ENCODE data around the gene ELP2.
"Not testable (repeated sequence)": the region's sequence is repeated elsewhere in the genome, so short reads cannot be mapped to it uniquely, and the experiment has no call there.

ELP2 gene

DNA sequence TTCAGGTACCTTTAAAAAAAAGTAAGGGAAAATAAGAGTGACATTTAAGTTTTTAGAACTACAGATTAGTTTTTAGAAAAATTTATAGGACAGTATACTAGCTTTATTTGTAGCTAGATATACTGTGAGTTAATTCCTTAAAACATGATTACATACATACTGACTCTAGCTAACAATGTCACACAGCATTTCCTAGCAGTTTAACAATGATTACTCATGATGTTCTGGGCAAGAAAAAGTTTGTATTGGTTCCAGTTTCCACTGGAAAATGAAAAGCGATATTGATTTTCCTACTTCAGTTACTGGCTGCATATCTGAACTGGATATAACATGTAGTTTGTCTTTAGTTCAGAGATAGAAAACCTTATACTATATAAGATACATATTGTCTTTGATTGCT lies 20.0 kb upstream of the ELP2 start:
- H3K27ac ChIP-seq, result no peak overlapping the region
- no peak for TF ChIP-seq Cebpa-rat (IDR thresholded peaks at IDR 0.05)

GRCh38 chr18:36112302-36112701 lies 17.4 kb upstream of the ELP2 start:
- Histone ChIP-seq H3K4me3 (no peak overlapping the region), H3K4me2 (no peak overlapping the region)

More for the DNA sequence above, 20.0 kb upstream of the ELP2 start:
- Histone ChIP-seq H4K20me1 (no peaks in the 10 kb centered on the region), H3K27me3 (no peaks in the 10 kb centered on the region), H3K9ac (no peak overlapping the region), H3K4me2 (no peak overlapping the region), H3K4me1 (no peaks in the 10 kb centered on the region; a peak in 2 of 20 replicates), H3K36me3 (peaks cover 61 to 81% (median 75%) of the 10 kb centered on the region in 11 experiments), H3K9me3 (replicated peaks in 1 of 11) (no peaks in the 10 kb centered on the region), H3K4me3 (no peak overlapping the region)

GRCh38 chr18:36114251-36114650 lies 15.4 kb upstream of the ELP2 start:
- Histone ChIP-seq H3K4me1 (no peaks in the 10 kb centered on the region), H3K4me3 (no peak overlapping the region), H3K4me2 (no peak overlapping the region), H3K9me3 (replicated peaks in 1 of 11) (no peaks in the 10 kb centered on the region), H3K27ac (no peak overlapping the region), H3K36me3 (peaks cover 87 to 100% (median 99%) of the 10 kb centered on the region in 11 experiments), H4K20me1 (no peaks in the 10 kb centered on the region), H3K9ac (no peak overlapping the region), H3K27me3 (no peaks in the 10 kb centered on the region)
- no peak for TF ChIP-seq Cebpa-rat (IDR thresholded peaks at IDR 0.05)

More at GRCh38 chr18:36112302-36112701, 17.4 kb upstream of the ELP2 start:
- H3K27me3 ChIP-seq, result no peaks in the 10 kb centered on the region
- no peaks in the 10 kb centered on the region; a peak in 2 of 20 replicates for H3K4me1 ChIP-seq
- no peaks in the 10 kb centered on the region for H3K9me3 ChIP-seq (replicated peaks in 1 of 11)
- H3K36me3 ChIP-seq, result peaks cover 85 to 100% (median 96%) of the 10 kb centered on the region in 11 experiments
- H3K9ac ChIP-seq, result no peak overlapping the region
- no peaks in the 10 kb centered on the region for H4K20me1 ChIP-seq
- H3K27ac ChIP-seq, result no peak overlapping the region
- no peak for TF ChIP-seq Cebpa-rat (IDR thresholded peaks at IDR 0.05)

- Histone ChIP-seq H3K36me3 (peaks cover 87 to 100% (median 99%) of the 10 kb centered on the region in 11 experiments), H3K9me3 (replicated peaks in 1 of 11) (no peaks in the 10 kb centered on the region), H3K4me1 (no peaks in the 10 kb centered on the region), H3K4me2 (no peak overlapping the region), H3K27ac (no peak overlapping the region), H3K9ac (no peak overlapping the region), H3K4me3 (no peak overlapping the region), H4K20me1 (no peaks in the 10 kb centered on the region), H3K27me3 (no peaks in the 10 kb centered on the region)
- no peak for TF ChIP-seq Cebpa-rat (IDR thresholded peaks at IDR 0.05)
These were observed 15.0 kb upstream of the ELP2 start for GRCh38 chr18:36114738-36115137.

DNA sequence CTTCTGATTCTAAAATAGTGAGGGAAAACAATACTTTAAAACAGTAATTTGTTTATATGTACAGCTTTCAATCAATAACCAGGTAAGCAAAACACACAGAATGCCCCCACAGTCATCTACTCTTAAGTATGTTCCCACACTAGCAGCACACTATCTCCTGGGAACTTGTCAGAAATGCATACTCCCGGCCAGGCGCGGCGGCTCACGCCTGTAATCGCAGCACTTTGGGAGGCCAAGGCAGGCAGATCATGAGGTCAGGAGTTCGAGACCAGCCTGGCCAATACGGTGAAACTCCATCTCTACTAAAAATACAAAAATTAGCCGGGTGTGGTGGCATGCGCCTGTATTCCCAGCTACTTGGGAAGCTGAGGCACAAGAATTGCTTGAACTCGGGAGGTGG lies 12.9 kb upstream of the ELP2 start:
- not testable (repeated sequence) for H3K27me3 ChIP-seq; H3K4me1 ChIP-seq; H3K9ac ChIP-seq; H3K4me2 ChIP-seq; H4K20me1 ChIP-seq; H3K4me3 ChIP-seq; H3K27ac ChIP-seq; H3K9me3 ChIP-seq (replicated peaks in 1 of 11)
- H3K36me3 ChIP-seq, result peaks cover 84 to 100% (median 99%) of the 10 kb centered on the region in 11 experiments

DNA sequence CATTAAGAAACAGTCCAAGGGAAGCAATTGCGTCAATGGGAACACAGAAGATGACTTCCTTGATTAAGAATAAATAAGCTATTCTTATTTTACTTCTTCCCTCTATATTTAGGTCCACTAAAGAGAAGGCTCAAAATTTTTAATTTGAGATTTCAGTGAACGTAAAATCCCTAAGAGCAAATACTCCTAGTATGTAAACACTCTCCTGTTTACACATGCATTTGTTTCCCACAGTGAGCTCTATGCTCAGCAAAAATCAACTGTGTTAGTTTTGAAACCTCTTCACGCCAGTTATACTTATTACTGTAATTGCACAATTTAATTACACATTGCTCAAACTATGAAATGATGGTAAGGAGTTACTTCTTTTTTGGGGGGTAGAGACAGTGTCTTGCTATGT lies 9.4 kb upstream of the ELP2 start:
- no peak for TF ChIP-seq Cebpa-rat (IDR thresholded peaks at IDR 0.05)
- H3K36me3 ChIP-seq, result peaks cover 83 to 100% (median 100%) of the 10 kb centered on the region in 11 experiments
- H3K4me3 ChIP-seq, result no peak overlapping the region
- no peak overlapping the region for H3K27ac ChIP-seq
- H3K4me2 ChIP-seq, result no peak overlapping the region
- peaks cover 0 to 11% (median 0%) of the 10 kb centered on the region in 11 experiments; a peak in 3 of 22 replicates for H4K20me1 ChIP-seq
- no peaks in the 10 kb centered on the region for H3K27me3 ChIP-seq
- H3K4me1 ChIP-seq, result no peaks in the 10 kb centered on the region
- no peak overlapping the region for H3K9ac ChIP-seq
- no peaks in the 10 kb centered on the region for H3K9me3 ChIP-seq (replicated peaks in 1 of 11)

- H3K27ac ChIP-seq, result no peak overlapping the region
- no peaks in the 10 kb centered on the region for H3K9me3 ChIP-seq (replicated peaks in 1 of 11)
- TF ChIP-seq Cebpa-rat (IDR thresholded peaks at IDR 0.05), result no peak
- no peaks in the 10 kb centered on the region for H3K27me3 ChIP-seq
- H3K4me3 ChIP-seq, result no peak overlapping the region
- peaks cover 8 to 16% (median 10%) of the 10 kb centered on the region in 10 experiments for H3K4me1 ChIP-seq
- no peak overlapping the region for H3K4me2 ChIP-seq
- H4K20me1 ChIP-seq, result peaks cover 0 to 39% (median 0%) of the 10 kb centered on the region in 11 experiments; a peak in 8 of 22 replicates
- peaks cover 59 to 74% (median 72%) of the 10 kb centered on the region in 11 experiments for H3K36me3 ChIP-seq
- no peak overlapping the region for H3K9ac ChIP-seq
These were observed 4.9 kb upstream of the ELP2 start for GRCh38 chr18:36124841-36125240.

- no peak overlapping the region for H3K4me3 ChIP-seq
- no peak overlapping the region for H3K9ac ChIP-seq
- H3K36me3 ChIP-seq, result peaks cover 42 to 62% (median 54%) of the 10 kb centered on the region in 11 experiments
- H3K27me3 ChIP-seq, result no peaks in the 10 kb centered on the region
- H3K9me3 ChIP-seq (replicated peaks in 1 of 11), result no peaks in the 10 kb centered on the region
- H3K4me1 ChIP-seq, result peaks cover 20 to 29% (median 23%) of the 10 kb centered on the region in 10 experiments
- H3K4me2 ChIP-seq, result no peak overlapping the region
- H3K27ac ChIP-seq, result no peak overlapping the region
- no peak for TF ChIP-seq Cebpa-rat (IDR thresholded peaks at IDR 0.05)
- peaks cover 0 to 57% (median 12%) of the 10 kb centered on the region in 11 experiments; a peak in 15 of 22 replicates for H4K20me1 ChIP-seq
These were observed 3.0 kb upstream of the ELP2 start for GRCh38 chr18:36126668-36127067.

DNA sequence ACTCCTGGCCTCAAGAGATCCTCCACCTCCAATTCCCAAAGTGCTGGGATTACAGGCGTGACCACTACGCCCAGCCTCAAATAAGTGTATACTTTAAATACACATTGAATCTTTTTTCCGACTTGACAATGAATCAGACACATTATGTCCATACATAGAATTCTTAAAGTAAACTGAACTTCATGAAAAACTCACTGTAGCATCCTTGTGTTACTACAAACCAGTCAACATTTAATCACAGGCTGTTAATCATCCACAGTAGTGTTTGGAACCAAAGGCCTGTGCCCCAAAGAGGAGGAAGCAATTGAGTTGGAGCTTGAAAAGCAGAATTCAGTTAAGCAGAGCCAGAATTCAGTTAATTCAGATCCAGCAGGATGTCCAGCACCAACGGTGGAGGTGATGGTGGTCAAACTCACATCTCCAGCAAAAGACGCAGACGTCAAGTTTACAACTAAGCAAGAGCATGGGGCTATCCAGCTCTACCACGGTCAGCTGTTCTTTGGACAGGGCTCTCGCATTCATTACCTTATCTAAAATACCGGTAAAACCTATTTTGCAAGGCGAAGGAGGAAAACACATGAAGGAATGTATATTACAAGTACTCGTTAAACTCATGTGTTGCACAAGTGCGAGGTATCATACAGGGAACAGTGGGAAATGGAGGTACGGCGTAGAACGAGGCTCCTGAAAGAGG lies 1.7 kb upstream of the ELP2 start:
- peak overlapping the region; percentile 94 to 100 (median 98); a peak in 20 of 22 replicates for H3K9ac ChIP-seq
- H3K4me1 ChIP-seq, result peaks cover 32 to 41% (median 36%) of the 10 kb centered on the region in 10 experiments
- peak overlapping the region; percentile 73 to 94 (median 88) for H3K4me2 ChIP-seq
- H3K9me3 ChIP-seq (replicated peaks in 1 of 11), result no peaks in the 10 kb centered on the region
- no peaks in the 10 kb centered on the region for H3K27me3 ChIP-seq
- peak overlapping the region; percentile 80 to 100 (median 96) for H3K4me3 ChIP-seq
- H4K20me1 ChIP-seq, result peaks cover 5 to 70% (median 25%) of the 10 kb centered on the region in 11 experiments; a peak in 19 of 22 replicates
- peak overlapping the region in 1 of 11 experiments; percentile 99; a peak in 3 of 22 replicates for H3K27ac ChIP-seq
- no peak for TF ChIP-seq Cebpa-rat (IDR thresholded peaks at IDR 0.05)
- H3K36me3 ChIP-seq, result peaks cover 30 to 62% (median 46%) of the 10 kb centered on the region in 11 experiments

Data from BLaER1 treated with 17β-estradiol and CSF1 and Interleukin-3, amounts not matched to agents 10 nM and 100 nM (cell line).